Middle frontal gyrus (tissue), 1 donor: ENCODE results near the gene SLIRP.
"Not testable (repeated sequence)": the region's sequence is repeated elsewhere in the genome, so short reads cannot be mapped to it uniquely, and the experiment has no call there.

Experiments
- DNase-seq: peaks from one replicate; pipeline ENCODE4 v3.0.0-alpha.2; 2015; ENCODE audit warnings: low spot score; ENCODE audit errors: extremely low spot score

Gene SLIRP

DNA sequence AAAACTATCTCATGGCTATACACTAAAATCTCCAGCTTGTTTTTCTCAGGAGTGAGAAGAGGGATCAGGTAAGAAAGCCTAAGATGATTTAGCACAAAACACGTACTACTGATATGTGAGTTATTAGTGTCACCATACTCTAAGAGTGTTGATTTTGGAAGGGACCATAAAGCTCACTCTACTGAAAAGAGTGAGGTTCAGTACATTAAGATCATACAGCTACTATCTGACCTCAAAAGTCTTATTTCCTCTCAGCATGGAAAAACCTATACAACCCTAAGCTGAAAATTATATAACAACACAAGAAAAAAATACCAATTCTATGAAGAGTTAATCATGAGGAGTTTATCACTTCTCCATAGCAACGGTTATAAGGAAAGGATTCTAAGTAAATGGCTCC is 33.5 kb downstream of the SLIRP start:
- no peak for DNase-seq

DNA sequence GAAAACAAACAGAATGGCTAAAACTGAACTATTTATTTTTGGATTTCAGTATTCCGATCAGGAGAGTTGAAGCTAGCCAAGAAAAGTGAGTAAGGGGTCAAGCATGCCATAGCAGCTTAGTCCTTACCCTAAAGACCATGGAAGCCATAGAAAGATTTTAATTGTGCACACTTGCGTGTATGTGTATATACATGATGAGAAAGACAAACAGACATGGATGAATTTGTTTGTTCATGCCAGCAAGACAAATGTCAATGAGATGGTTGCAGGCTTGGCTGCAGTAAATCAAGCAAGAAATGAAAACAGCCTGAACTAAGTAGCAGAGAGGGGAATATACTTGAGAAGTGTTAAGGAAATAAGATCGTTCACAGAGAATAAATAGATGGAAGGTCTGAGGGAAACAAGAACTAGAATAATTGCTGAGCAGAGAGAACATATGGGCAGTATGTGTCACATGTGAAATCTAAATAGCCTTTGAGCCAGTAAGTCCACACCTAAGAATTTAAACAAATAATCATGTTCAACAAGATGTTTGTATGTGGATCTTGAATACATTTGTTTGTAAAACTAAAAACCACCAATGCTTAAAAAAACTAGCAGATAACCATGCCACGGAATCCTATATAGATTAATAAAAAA is 38.3 kb downstream of the SLIRP start:
- no peak for DNase-seq

DNA sequence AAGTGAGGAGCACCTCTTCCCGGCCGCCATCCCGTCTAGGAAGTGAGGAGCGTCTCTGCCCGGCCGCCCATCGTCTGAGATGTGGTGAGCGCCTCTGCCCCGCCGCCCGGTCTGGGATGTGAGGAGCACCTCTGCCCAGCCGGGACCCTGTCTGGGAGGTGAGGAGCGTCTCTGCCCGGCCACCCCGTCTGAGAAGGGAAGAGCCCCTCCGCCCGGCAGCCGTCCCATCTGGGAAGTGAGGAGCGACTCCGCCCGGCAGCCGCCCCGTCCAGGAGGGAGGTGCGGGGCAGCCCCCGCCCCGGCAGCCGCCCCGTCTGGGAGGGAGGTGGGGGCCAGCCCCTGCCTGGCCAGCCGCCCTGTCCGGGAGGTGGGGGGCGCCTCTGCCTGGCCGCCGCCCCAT is 39.5 kb downstream of the SLIRP start:
- not testable (repeated sequence) for DNase-seq

DNA sequence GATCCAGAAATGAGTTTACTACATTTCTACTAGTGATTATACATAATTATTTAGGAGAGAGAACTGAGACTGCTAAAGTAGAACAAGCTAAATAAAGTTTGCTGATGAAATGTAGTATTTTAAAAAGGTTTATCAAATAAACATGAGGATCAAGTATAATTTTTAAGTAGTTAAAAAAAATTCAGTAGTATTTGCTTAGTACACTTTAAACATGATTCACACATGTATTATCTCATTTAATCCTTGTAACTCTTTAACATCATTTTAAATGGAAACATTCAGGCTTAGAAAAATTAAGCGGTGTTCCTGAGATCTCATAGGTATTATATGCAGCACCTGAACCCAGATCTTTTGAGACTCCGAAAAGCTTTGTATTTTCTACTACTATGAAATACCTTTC is 44.4 kb downstream of the SLIRP start:
- no peak for DNase-seq

DNA sequence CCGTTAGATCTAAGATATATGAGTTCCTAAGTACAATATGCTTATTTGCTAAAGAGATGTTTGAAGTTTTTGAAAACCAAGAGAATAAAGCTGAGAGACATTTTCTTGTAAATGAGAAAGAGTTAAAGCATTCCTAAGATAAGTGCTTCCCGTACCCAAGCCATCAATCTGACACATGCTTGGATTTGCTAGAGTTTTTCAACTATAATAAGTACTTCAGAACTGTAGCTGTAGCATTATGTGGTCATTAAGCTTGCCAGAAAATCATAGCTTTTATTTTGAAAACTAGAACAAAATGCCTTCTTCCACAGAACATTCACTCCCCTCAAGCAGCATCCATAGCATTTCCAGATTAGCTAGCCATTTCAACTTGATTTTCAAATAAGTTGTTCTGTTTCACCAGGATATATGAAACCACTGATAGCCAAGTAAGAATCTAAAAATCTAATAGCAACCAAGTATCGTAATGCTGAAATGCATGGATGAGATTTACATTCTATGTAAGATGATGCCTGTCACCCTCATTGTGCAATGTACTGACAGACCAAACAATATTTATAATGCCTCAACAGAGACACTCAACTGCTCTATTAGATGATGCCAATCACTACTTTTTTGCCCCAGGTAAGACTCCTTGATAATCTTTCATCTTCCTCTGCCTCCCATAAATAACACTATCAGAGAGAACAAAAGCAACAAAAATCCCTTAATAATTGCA is 45.1 kb downstream of the SLIRP start:
- DNase-seq, result no peak

DNA sequence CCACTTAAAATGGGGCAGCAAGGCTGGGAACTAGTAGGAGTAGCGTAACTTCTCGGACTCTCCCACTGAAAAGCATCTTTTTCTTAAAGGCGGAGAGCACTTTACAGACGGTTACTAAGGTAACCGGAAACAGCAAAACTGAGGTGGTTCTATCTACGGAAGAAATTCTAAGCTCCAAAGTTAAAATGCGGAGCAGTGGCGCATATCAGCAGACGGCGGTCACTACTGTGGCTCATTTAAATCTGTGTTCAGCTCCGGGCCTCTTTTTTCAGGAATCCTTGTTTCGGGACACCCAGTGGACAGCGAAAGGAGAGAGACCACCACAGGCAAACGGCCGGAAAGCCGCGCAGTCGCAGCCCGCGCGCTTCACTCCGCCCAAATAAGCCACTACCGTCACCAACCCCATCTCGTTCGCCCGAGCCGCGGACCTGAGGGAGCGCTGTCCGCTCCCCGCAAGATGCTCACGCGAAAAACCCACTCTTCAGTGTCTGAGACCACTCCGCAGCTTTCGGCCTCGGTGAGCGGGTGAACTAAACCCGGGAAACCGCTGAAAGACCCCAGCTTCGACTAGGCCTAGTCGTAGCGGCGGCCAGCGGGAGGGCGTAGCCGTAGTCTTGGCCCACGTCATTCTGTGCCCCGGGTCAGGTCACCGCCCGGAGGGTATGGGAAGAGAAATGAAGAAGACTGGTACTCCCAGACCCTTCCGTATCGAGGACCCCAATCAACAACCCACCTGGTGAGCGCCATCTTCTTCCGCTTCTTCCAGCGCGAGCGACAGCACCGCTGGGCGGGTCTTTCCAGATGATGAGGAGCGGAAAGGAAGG is 52.7 kb downstream of the SLIRP start, which contains the start of gene SNW1:
Gene SNW1 (minus strand): TSS at position 776 of the 824 bp plus-strand sequence. CDS start 29 bp downstream, at position 747.
- DNase-seq, result peak; percentile 6

DNA sequence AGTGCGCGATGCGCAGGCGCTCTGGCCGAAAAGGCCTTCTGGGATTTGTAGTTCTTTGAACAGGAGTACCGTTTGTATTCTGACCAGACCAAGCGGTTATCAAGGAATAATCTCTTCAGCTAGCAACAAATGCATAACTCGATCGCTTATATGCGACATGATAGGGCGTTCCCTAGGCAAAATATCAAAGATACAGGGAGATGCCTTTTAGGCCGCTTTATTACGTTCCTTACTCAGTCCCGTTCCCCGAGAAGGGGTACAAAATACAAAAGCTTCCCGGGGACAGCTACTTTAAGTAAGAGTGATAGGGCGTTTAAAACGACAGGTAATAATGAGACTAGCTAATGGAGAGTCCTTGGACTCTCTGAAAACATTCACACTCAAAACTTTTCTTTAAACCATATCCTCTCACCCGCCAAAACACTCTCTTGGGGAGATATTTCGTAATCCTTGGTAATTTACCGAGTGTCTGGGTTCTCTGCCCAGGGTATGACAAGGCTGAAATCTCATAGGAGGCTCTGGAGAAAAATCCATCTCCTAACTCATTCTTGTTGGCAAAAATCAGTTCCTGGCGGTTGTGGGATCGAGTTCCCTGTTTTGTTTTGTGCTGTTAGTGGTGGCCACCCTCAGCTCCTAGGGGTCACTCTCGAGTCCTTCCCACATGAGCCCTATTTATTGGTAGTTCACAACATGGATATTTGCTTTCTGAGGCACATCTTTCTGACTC is 53.5 kb downstream of the SLIRP start:
- peak; percentile 95 for DNase-seq

DNA sequence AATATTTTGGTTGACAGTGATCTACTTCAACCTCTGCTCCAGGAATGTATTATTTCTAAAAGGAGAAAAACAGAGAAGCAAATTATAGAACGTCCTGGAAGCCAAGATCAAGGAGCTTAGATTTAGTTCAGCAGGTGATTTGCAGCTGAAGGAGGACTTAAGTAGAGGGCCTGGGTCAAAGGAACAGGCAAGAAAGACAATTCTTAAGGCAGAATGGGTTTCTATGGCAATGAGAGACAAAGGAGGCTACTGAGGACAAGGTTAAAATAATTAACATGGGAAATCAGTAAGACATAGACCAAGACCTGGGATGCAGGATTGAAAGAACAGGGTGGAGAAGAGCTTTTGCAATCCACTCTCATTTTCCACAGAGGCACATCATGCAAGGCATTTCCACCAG is 55.4 kb downstream of the SLIRP start:
- DNase-seq, result no peak

DNA sequence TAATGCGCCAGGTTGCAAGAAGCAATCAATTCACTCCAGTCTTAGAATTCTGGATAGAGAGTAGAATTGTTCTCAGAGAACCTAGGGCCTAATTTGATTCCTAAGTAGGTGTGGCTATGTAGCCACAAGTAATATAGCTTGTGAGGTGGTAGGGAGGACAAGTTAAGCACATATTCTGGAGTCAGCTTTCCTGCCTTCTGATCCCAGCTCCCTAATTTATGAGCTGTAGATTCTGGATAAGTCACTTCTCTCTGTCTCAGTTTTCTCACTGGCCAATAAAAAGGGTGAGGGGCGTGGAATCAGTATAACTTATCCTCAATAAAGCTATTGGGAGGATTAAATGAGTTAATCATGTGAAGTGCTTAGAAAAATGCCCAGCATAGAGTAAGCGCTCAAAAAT is 56.1 kb downstream of the SLIRP start:
- DNase-seq, result no peak
